Activated CD4-positive, alpha-beta T cell treated with anti-CD3 and anti-CD28 coated beads for 4 hours (primary cell): Measurements from ENCODE around the gene ELF3.
"Not testable (repeated sequence)": the region's sequence is repeated elsewhere in the genome, so short reads cannot be mapped to it uniquely, and the experiment has no call there.

Source experiments
- DNase-seq, 2 donors: peaks; one replicate each; pipeline ENCODE4 v3.0.0-alpha.2; 2020

The ELF3 gene

GRCh38 chr1:202036595-202037387, 26.4 kb downstream of the ELF3 start:
- no peak for DNase-seq

- DNase-seq, result no peak
Measured at GRCh38 chr1:202037706-202038296, 27.4 kb downstream of the ELF3 start.

GRCh38 chr1:202038688-202039346, 28.4 kb downstream of the ELF3 start:
- DNase-seq, result no peak

GRCh38 chr1:202045705-202046104, 35.3 kb downstream of the ELF3 start:
- DNase-seq, result no peak

- no peak for DNase-seq
Measured at GRCh38 chr1:202046227-202046626, 35.8 kb downstream of the ELF3 start.

GRCh38 chr1:202046748-202047708, 36.6 kb downstream of the ELF3 start:
- DNase-seq, result no peak

GRCh38 chr1:202047977-202048376, 37.6 kb downstream of the ELF3 start:
- no peak for DNase-seq

- no peak for DNase-seq
Measured at GRCh38 chr1:202049129-202049528, 38.7 kb downstream of the ELF3 start.

GRCh38 chr1:202054094-202054493, 43.7 kb downstream of the ELF3 start:
- no peak for DNase-seq

- not testable (repeated sequence) for DNase-seq
Measured at GRCh38 chr1:202054673-202055072, 44.3 kb downstream of the ELF3 start.

GRCh38 chr1:202056644-202057334, 46.4 kb downstream of the ELF3 start:
- DNase-seq, result no peak

- DNase-seq, result not testable (repeated sequence)
Measured at GRCh38 chr1:202057335-202057704, 46.9 kb downstream of the ELF3 start.

GRCh38 chr1:202058001-202058908, 47.9 kb downstream of the ELF3 start:
- DNase-seq, result no peak

- no peak for DNase-seq
Measured at GRCh38 chr1:202061055-202061454, 50.7 kb downstream of the ELF3 start.

- not testable (repeated sequence) for DNase-seq
Measured at GRCh38 chr1:202061787-202062186, 51.4 kb downstream of the ELF3 start.

GRCh38 chr1:202062636-202063035, 52.2 kb downstream of the ELF3 start:
- DNase-seq, result not testable (repeated sequence)

- no peak for DNase-seq
Measured at GRCh38 chr1:202063093-202063492, 52.7 kb downstream of the ELF3 start.

GRCh38 chr1:202064889-202065312, 54.5 kb downstream of the ELF3 start:
- not testable (repeated sequence) for DNase-seq
